Heart right ventricle (tissue), 16 donors: ENCODE measurements around the gene ATP1A4. TPM values are rescaled to one million over a fixed set of nuclear protein-coding genes. Genes with fewer than 3 reads are reported as not detected.

Experiments
- ATAC-seq, 8 donors: fragments of 200-7000 bp; cut with Tn5 transposase; one replicate each; pipeline ENCODE4 v1.9.1; 2020; ENCODE audit warnings: mild to moderate bottlenecking in 8 of 8, moderate library complexity in 8 of 8, moderate number of reproducible peaks in 1 of 8
- DNase-seq, 2 donors: peaks; one replicate each; pipeline ENCODE4 v3.0.0-alpha.2; 2020
- H3K27ac ChIP-seq, 10 donors: fragments of 200-600 bp; sonication (generic) in 2 of 10; one replicate each; pipeline versions ENCODE4 v1.5.0 to v1.8.0; 2020 to 2022; ENCODE audit warnings: mild to moderate bottlenecking in 3 of 10
- H3K27me3 ChIP-seq, 7 donors: fragments of 200-600 bp; one replicate each; pipeline ENCODE4 v1.8.0; 2021 to 2022; ENCODE audit warnings: mild to moderate bottlenecking in 2 of 7
- H3K36me3 ChIP-seq, 9 donors: fragments of 200-600 bp; sonication (generic) in 1 of 9; one replicate each; pipeline versions ENCODE4 v1.5.0 to v1.8.0; 2020 to 2022; ENCODE audit warnings: mild to moderate bottlenecking in 2 of 9
- H3K4me1 ChIP-seq, 9 donors: fragments of 200-600 bp; sonication (generic) in 1 of 9; one replicate each; pipeline versions ENCODE4 v1.5.0 to v1.8.0; 2020 to 2022; ENCODE audit warnings: mild to moderate bottlenecking in 4 of 9
- H3K4me3 ChIP-seq, 10 donors: fragments of 200-600 bp; sonication (generic) in 2 of 10; one replicate each; pipeline versions ENCODE4 v1.5.0 to v1.8.0; 2020 to 2022; ENCODE audit warnings: mild to moderate bottlenecking in 7 of 10, moderate library complexity in 2 of 10
- H3K9me3 ChIP-seq, 11 donors: fragments of 200-600 bp in 10 of 11; sonication (generic) in 2 of 11; one replicate each; pipeline versions ENCODE4 v1.5.0 to v1.8.0; 2013 to 2022; ENCODE audit warnings: mild to moderate bottlenecking in 2 of 11, control low read depth in 1 of 11, moderate library complexity in 1 of 11
- CTCF ChIP-seq, 9 donors: fragments of 200-600 bp; sonication (generic) in 2 of 9; IDR thresholded peaks; one replicate each; pipeline versions ENCODE4 v1.5.0 to v1.8.0; 2021 to 2022; ENCODE audit warnings: antibody characterized with exemption in 9 of 9, mild to moderate bottlenecking in 5 of 9, moderate library complexity in 1 of 9
- WGBS, 2 donors: extraction: QIAGEN DNeasy Blood & Tissue Kit; methylation state at CpG; one replicate each; pipeline ENCODE4 v1.1.7; 2013; ENCODE audit warnings: inconsistent platforms in 1 of 2; 5-methylcytosine and 5-hydroxymethylcytosine counted together
- intact Hi-C, 10 donors: fragments of 100-400 bp; cut with DNase I; formaldehyde crosslinking; loops; one replicate each; pipeline versions ENCODE4 v1.11.1 to v1.14.2; 2022
- polyA plus RNA-seq, 2 donors: library from polyadenylated mRNA; stranded (reverse); fragments of 200-250 nt; gene quantifications; one replicate each; pipeline ENCODE4 v1.2.3, GENCODE V29; 2013
- total RNA-seq, 10 donors: library from RNA; stranded (reverse); fragmentation: NEBNext Ultra II Directional in 3 of 10; extraction: Animal tissue kit (Norgen Biotek cat#: 25700) in 3 of 10; gene quantifications; one replicate each; pipeline versions ENCODE4 v1.2.1 to v1.2.4, GENCODE V29; 2021 to 2023
- donor health status: Arrhythmogenic right ventricular cardiomyopathy.
- donor health status: ischemic (EF 13 %, LVEDD 7.1; RV severe dilation, severe dysfunction).
- donor health status: healthy with polysubstance abuse.
- donor health status: DM: no; HTN: yes; CAD: no.
- donor health status: DM: no; HTN: no; CAD: no.
- donor health status: ischemic (EF 25% LVEDD 6.9; RV normal size, moderate dysfunction).
- donor health status: ischemic (EF 25% LVEDD 5.7; RV mildly dilated, moderate dysfunction).
- donor health status: healthy.
- donor health status: DM: yes; HTN: yes; CAD: no.
- donor health status: Ischemic cardiomyopathy.
- donor health status: ischemic (EF 35%, LVEDD 5.7; RV mildly dilated, moderate dysfunction).
- donor health status: nonischemic (EF 11% LVEDD 7.7; RV severe dilation, severe dysfunction).
- donor health status: DM: yes; HTN: yes; CAD: no.
- donor health status: PGD.
- donor health status: ischemic (EF 29% LVEDD 5.4; RV normal size, mild dysfunction).
- donor health status: nonischemic (EF 23%, LVEDD 6.1; RV moderate dilation, normal function).

Gene ATP1A4
- total and polyA plus RNA-seq, 12 donors, result 0.04 to 1.5 (median 0.29) TPM; not detected in 5

GRCh38 chr1:160127865-160128523 lies 23.4 kb upstream of the ATP1A4 start:
- no peaks in the 10 kb centered on the region for H3K9me3 ChIP-seq
- intact Hi-C loops, result no loop called here
- DNase-seq (peak in 1 of 2 donors; percentile 33), ATAC-seq (peak in 6 of 8 donors; percentile 6 to 75 (median 50))
- WGBS, 2 donors, result 43 to 56% methylated on average over 7 of the region's 7 CpGs
- no peak for TF ChIP-seq CTCF (IDR thresholded peaks at IDR 0.05)
- H3K36me3 ChIP-seq, result peaks cover 0 to 91% (median 4%) of the 10 kb centered on the region in 9 donors
- H3K27me3 ChIP-seq, result no peaks in the 10 kb centered on the region
- H3K4me3 ChIP-seq, result no peak overlapping the region
- peak overlapping the region; percentile 12 to 88 (median 70) for H3K27ac ChIP-seq
- peaks cover 0 to 98% (median 58%) of the 10 kb centered on the region in 9 donors for H3K4me1 ChIP-seq

GRCh38 chr1:160128636-160129035 lies 22.8 kb upstream of the ATP1A4 start:
- peaks cover 0 to 92% (median 52%) of the 10 kb centered on the region in 9 donors for H3K4me1 ChIP-seq
- TF ChIP-seq CTCF (IDR thresholded peaks at IDR 0.05), result no peak

GRCh38 chr1:160129046-160129445 lies 22.4 kb upstream of the ATP1A4 start:
- 91 to 94% methylated on average over 5 of the region's 5 CpGs for WGBS, 2 donors
- Histone ChIP-seq H3K4me1 (peaks cover 0 to 88% (median 48%) of the 10 kb centered on the region in 9 donors), H3K36me3 (peaks cover 0 to 88% (median 4%) of the 10 kb centered on the region in 9 donors), H3K4me3 (no peak overlapping the region), H3K9me3 (no peaks in the 10 kb centered on the region), H3K27me3 (no peaks in the 10 kb centered on the region), H3K27ac (peak overlapping the region; percentile 13 to 88 (median 70))
- ATAC-seq (no peak), DNase-seq (no peak)
- intact Hi-C loops, result no loop called here
- TF ChIP-seq CTCF (IDR thresholded peaks at IDR 0.05), result no peak

More at GRCh38 chr1:160128636-160129035, 22.8 kb upstream of the ATP1A4 start:
- H3K36me3 ChIP-seq, result peaks cover 0 to 91% (median 4%) of the 10 kb centered on the region in 9 donors
- intact Hi-C loops, result no loop called here
- no peaks in the 10 kb centered on the region for H3K9me3 ChIP-seq
- WGBS, 2 donors, result 78 to 89% methylated on average over 18 of the region's 18 CpGs
- H3K27me3 ChIP-seq, result no peaks in the 10 kb centered on the region
- no peak overlapping the region for H3K4me3 ChIP-seq
- no peak for DNase-seq
- H3K27ac ChIP-seq, result peak overlapping the region; percentile 37 to 88 (median 70)
- ATAC-seq, result no peak

- Histone ChIP-seq H3K27me3 (no peaks in the 10 kb centered on the region), H3K36me3 (peaks cover 0 to 87% (median 4%) of the 10 kb centered on the region in 9 donors), H3K9me3 (no peaks in the 10 kb centered on the region), H3K27ac (peak overlapping the region in 9 of 10 donors; percentile 13 to 88 (median 70)), H3K4me3 (no peak overlapping the region), H3K4me1 (peaks cover 0 to 83% (median 45%) of the 10 kb centered on the region in 9 donors)
- no peak for TF ChIP-seq CTCF (IDR thresholded peaks at IDR 0.05)
- intact Hi-C loops, result no loop called here
- DNase-seq (no peak), ATAC-seq (no peak)
- WGBS, 2 donors, result 89 to 95% methylated on average over 3 of the region's 3 CpGs
These were observed 21.8 kb upstream of the ATP1A4 start for GRCh38 chr1:160129558-160129957.
